Limb (tissue), 2 donors: ENCODE measurements around the gene AMPD2.
A peak's percentile ranks its signal among the peaks of the same experiment; 100 is the strongest.
"Not testable (repeated sequence)": the region's sequence is repeated elsewhere in the genome, so short reads cannot be mapped to it uniquely, and the experiment has no call there.

Source experiments
- DNase-seq, 2 donors: peaks; one replicate each; pipeline ENCODE4 v3.0.0-alpha.2; 2016; ENCODE audit errors: extremely low spot score in 2 of 2

The AMPD2 gene

GRCh38 chr1:109649491-109649914, 29.9 kb downstream of the AMPD2 start:
- no peak for DNase-seq

- DNase-seq = no peak
These were observed 31.0 kb downstream of the AMPD2 start for GRCh38 chr1:109650609-109651008.

- DNase-seq = no peak
These were observed 32.8 kb downstream of the AMPD2 start for GRCh38 chr1:109652402-109652801.

GRCh38 chr1:109653306-109653705, 33.7 kb downstream of the AMPD2 start:
- no peak for DNase-seq

- no peak for DNase-seq
These were observed 34.9 kb downstream of the AMPD2 start for GRCh38 chr1:109654519-109654918.

GRCh38 chr1:109655615-109656519, 36.2 kb downstream of the AMPD2 start, which contains the start of gene GSTM4:
GSTM4 (plus strand) TSS chr1:109656099; CDS start chr1:109656390, 291 bp downstream.
- peak; percentile 60 to 84 for DNase-seq

- DNase-seq = no peak
These were observed 37.8 kb downstream of the AMPD2 start for GRCh38 chr1:109657395-109657794.

GRCh38 chr1:109657970-109658369, 38.3 kb downstream of the AMPD2 start:
- DNase-seq = no peak

GRCh38 chr1:109658533-109659042, 39.0 kb downstream of the AMPD2 start:
- no peak for DNase-seq

GRCh38 chr1:109659145-109659544, 39.5 kb downstream of the AMPD2 start:
- DNase-seq = no peak

GRCh38 chr1:109659997-109660690, 40.5 kb downstream of the AMPD2 start:
- DNase-seq = no peak

GRCh38 chr1:109660691-109661026, 41.0 kb downstream of the AMPD2 start:
- DNase-seq = not testable (repeated sequence)

GRCh38 chr1:109661391-109661790, 41.8 kb downstream of the AMPD2 start:
- no peak for DNase-seq

- DNase-seq = no peak
These were observed 45.0 kb downstream of the AMPD2 start for GRCh38 chr1:109664671-109665070.

- DNase-seq = peak; percentile 93 to 95
These were observed 48.0 kb downstream of the AMPD2 start, which contains the start of gene GSTM2 for GRCh38 chr1:109667452-109668122. GSTM2 (plus strand) TSS chr1:109668057; CDS start chr1:109668116, 59 bp downstream.

- no peak for DNase-seq
These were observed 48.6 kb downstream of the AMPD2 start for GRCh38 chr1:109668123-109668775.

GRCh38 chr1:109669246-109669948, 49.8 kb downstream of the AMPD2 start:
- DNase-seq = no peak

GRCh38 chr1:109669949-109670302, 50.3 kb downstream of the AMPD2 start:
- DNase-seq = not testable (repeated sequence)

- DNase-seq = no peak
These were observed 51.4 kb downstream of the AMPD2 start for GRCh38 chr1:109671067-109671466.

GRCh38 chr1:109673861-109674260, 54.2 kb downstream of the AMPD2 start:
- DNase-seq = not testable (repeated sequence)
